COR-L47 (cell line): Measurements from ENCODE around the gene ART3.

ENCODE experiments used
- DNase-seq: peaks from one replicate; lab custom pipeline; 2025; lab: John Stamatoyannopoulos, UW

ART3 gene

DNA sequence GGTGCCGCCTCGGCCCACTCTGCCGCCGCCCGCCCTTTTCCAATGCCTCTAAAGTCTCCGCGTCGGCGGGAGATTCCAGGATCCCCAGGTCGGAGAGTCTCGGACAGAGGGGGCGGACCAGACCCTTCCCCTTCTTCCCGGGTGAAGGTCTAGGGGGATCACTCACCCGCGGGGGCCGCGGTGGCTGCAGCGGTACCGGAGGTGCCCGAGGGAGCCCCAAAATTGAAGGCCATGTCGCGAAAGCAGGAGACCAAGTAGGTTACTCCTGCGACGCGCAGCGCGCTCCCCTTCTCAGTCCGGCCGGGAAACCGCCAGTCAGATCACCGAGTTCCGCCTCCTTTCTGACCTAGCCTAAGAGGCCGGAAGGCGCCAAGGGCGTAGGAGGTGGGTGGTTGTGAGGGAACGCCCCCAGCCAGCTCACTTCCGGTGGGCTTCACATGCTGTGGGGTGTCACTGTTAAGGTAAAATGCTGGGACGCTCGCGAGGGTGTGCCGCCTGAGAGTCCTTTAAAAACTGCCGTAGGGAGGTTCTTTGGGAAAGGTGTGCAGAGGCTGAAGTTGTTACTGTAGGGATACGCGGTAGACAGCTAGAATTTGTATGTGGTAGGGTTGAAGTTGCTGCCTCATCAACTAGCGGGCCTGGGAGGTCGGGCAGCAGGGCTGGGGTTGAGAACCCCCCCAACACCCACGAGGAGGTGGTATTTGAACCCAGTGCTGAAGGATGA, 73.8 kb downstream of the ART3 start, which contains the start of gene NUP54:
NUP54 (minus strand) TSS at position 256 of the 724 bp plus-strand sequence; CDS start at position 233, 23 bp downstream.
- peak; percentile 95 for DNase-seq

DNA sequence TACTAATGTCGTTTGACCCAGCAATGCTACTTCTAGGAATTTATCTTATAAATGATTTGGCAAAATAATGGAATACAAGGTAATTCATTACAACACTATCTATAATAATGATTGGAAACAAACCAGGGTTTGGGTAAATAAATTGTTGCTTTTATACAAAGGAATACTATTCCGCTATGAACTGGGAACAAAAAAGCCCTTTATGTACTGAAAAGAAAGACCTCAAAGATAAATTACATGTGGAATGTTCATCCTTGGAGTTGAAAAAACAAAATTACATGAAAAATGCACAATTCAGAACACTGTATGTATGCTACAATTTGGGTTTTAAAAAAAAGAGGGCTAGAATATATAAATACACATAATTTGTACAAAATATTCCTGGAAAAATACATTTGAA, 78.8 kb downstream of the ART3 start:
- no peak for DNase-seq

DNA sequence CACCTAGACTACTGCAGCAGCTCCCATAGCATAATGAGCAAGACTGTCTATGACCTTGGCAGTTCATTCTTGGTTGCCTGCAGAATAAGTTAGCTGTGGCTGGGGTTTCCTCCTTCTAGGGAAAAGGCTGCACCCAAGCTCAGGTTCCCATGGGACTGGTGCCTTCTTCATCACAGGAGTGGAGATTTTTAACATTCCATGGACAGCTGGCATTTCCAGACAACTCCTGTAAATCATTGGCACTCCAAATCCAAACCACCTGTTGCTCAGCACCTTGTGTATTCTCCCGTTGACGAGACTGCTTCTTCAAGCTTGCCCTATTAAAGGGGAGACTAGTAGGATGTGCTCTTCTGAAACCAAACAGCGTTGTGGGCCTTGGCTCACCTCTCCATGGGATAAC, 81.5 kb downstream of the ART3 start:
- DNase-seq = no peak

DNA sequence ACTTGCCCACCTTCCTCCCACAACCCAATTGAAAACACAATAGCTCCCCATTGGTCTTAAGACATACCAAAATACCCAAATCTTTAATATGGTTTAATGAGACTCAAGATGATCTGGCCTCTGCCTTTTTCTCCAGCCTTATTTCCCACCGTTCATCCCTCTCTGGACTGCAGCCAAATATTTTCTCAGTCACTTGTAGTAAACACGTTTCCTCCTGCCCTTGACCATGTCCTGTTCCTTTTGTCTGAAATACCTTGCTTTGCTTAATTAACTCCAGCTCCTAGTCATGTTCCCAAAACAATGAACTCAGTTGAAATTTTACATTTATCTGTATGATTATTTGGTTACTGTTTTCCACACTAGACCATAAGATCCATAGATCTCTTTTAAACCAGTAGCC, 82.1 kb downstream of the ART3 start:
- DNase-seq = peak; percentile 19

DNA sequence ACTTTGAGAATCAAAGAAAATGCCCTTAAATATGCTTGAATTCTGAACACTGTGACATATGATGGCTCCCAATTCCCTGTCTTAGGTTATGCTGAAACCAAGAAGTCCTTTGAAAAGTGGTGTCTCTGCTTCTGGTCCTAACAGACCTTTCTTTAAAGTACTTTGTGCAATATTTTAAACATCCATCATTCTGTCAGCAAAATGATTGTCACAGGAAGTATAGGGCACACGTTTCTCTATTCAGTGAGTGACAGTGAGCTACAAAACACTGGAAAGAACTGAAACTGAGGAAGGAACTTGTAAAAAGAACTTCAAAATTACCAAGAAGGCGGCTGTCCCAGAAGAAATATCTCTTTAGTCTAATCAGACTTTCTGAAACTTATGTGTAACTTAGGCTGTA, 85.8 kb downstream of the ART3 start:
- no peak for DNase-seq
